Measurements from ENCODE around the gene AFTPH. TPM values are rescaled to one million over a fixed set of nuclear protein-coding genes. Genes with fewer than 3 reads are reported as not detected.

AFTPH gene
- polyA plus RNA-seq, 1 of the 3 experiments (the other 2 are of a cell fraction) = 7.4 TPM

DNA sequence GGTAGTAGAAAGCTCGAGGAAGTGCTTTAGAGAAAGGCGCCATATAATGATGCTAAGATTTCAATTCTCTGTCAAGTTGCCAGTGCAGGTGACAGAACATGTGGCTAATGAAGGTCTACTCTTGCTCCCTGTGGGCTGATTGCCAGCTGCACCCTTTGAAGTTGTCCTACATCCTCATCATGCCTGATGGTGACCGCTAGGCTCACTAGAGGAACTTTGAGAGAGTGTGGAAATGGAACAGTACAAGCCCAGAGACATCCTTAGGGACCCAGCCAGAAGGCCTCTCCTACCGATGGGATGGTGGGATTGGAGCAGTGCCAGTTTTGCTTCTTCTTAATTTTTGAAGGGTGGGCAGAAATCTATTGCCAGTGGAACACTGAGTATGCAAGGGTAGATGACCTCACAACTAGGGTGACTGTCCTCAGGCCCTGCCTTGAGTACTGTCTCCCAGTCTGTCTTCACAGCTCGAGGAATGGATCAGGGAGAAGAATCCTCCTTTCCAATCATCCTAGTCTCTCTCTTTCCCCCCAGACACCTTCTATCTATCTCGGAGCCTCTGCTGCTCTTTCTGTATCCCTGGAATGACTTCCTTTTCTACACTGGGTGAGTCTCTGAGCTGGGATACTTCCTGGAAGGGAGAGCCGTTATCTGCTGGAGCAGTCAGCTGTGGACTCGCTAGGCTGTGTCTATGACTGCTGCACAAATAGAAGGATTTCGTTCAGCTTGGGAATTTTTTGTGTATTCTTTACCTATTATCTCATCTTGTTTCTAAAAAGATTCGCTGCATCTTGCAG lies 36.7 kb upstream of the AFTPH start (continued):
- TF ChIP-seq USF1 (IDR thresholded peaks at IDR 0.05; ENCODE audit: borderline replicate concordance, low read depth) (no peak), EZH2phosphoT487 (IDR thresholded peaks at IDR 0.05; ENCODE audit: borderline replicate concordance, low read depth) (no peak), GABPA (IDR thresholded peaks at IDR 0.05; ENCODE audit: low read depth) (no peak), YY1 (IDR thresholded peaks at IDR 0.05; ENCODE audit: low read depth) (no peak), RCOR1 (IDR thresholded peaks at IDR 0.05; ENCODE audit: low read length) (no peak)

- no peaks in the 10 kb centered on the region for H3K79me2 ChIP-seq (ENCODE audit: insufficient read depth)
- DNase-seq = peak; percentile 30
- TF ChIP-seq IRF3 (IDR thresholded peaks at IDR 0.05; ENCODE audit: low read depth, low read length) (no peak), CTCF (IDR thresholded peaks at IDR 0.05) (peak; percentile 79), TAF1 (IDR thresholded peaks at IDR 0.05; ENCODE audit: borderline replicate concordance, low read depth, low read length) (no peak), SMC3 (IDR thresholded peaks at IDR 0.05; ENCODE audit: low read depth, low read length) (peak; percentile 62), MXI1 (IDR thresholded peaks at IDR 0.05; ENCODE audit: low read depth, low read length) (no peak), NFIC (IDR thresholded peaks at IDR 0.05; ENCODE audit: borderline replicate concordance) (peak; percentile 47; the same call in 1 of the 2 replicates), USF1 (IDR thresholded peaks at IDR 0.05; ENCODE audit: borderline replicate concordance, low read depth) (no peak), GATA2 (CRISPR knock-in tag; IDR thresholded peaks at IDR 0.05) (no peak), RFX5 (IDR thresholded peaks at IDR 0.05; ENCODE audit: low read length) (no peak), EZH2phosphoT487 (IDR thresholded peaks at IDR 0.05; ENCODE audit: borderline replicate concordance, low read depth) (no peak), SIN3A (IDR thresholded peaks at IDR 0.05; ENCODE audit: borderline replicate concordance, low read depth, low read length) (no peak), FOXJ3 (CRISPR knock-in tag; IDR thresholded peaks at IDR 0.05) (no peak), FOXM1 (IDR thresholded peaks at IDR 0.05; ENCODE audit: low read depth) (no peak), JUND (IDR thresholded peaks at IDR 0.05) (no peak), RAD21 (IDR thresholded peaks at IDR 0.05; ENCODE audit: low read length) (peak; percentile 59), RXRA (IDR thresholded peaks at IDR 0.05; ENCODE audit: borderline replicate concordance, low read depth) (no peak)
- TF ChIP-seq, protein P1, sequence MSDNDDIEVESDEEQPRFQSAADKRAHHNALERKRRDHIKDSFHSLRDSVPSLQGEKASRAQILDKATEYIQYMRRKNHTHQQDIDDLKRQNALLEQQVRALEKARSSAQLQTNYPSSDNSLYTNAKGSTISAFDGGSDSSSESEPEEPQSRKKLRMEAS (IDR thresholded peaks at IDR 0.05; ENCODE audit: low read depth) = no peak
- no peak overlapping the region; a peak in 1 of 4 replicates for H3K27ac ChIP-seq (ENCODE audit: low read depth in 2 of 2, low read length in 1 of 2)
- no peaks in the 10 kb centered on the region for H3K9me3 ChIP-seq
- H3K36me3 ChIP-seq (replicated peaks in 1 of 2; ENCODE audit: control insufficient read depth in 1 of 2, insufficient read depth in 2 of 2, low read length in 1 of 2) = no peaks in the 10 kb centered on the region
- peaks cover 0 to 16% of the 10 kb centered on the region in 2 experiments; a peak in 1 of 4 replicates for H3K4me1 ChIP-seq (ENCODE audit: control insufficient read depth in 1 of 2, insufficient read depth in 2 of 2, low read depth in 1 of 2, low read length in 1 of 2)
- no peaks in the 10 kb centered on the region for H4K20me1 ChIP-seq (ENCODE audit: insufficient read depth)
- WGBS (ENCODE audit: low lambda C conversion rate) = 50% methylated on average over 11 of the region's 20 CpGs
- no peaks in the 10 kb centered on the region for H3K9me2 ChIP-seq
- H3K4me3 ChIP-seq (ENCODE audit: low read depth in 2 of 2, low read length in 1 of 2) = peak overlapping the region in 1 of 2 experiments; percentile 47; a peak in 1 of 4 replicates
- H2AFZ ChIP-seq (ENCODE audit: low read depth) = no peak overlapping the region
- ChIA-PET POLR2A (no interaction called here), CTCF (interaction anchor here (0.7 to 5.9 kb wide), 30 partner anchors 8 to 438 kb away, joined by 3 to 55 read pairs (median 5); no protein-coding TSS in a partner anchor)
- no peak overlapping the region for H3K4me2 ChIP-seq
- no peaks in the 10 kb centered on the region for H3F3A ChIP-seq (replicated peaks; ENCODE audit: insufficient read depth)
- H3K9ac ChIP-seq = no peak overlapping the region
- no peaks in the 10 kb centered on the region; the same call in 1 of the 2 replicates for H3K27me3 ChIP-seq (ENCODE audit: insufficient read depth)
Measured at GRCh38 chr2:64488050-64488974, 35.8 kb upstream of the AFTPH start.
